Spleen (tissue), 11 donors: ENCODE data around the gene TBC1D2. TPM values are rescaled to one million over a fixed set of nuclear protein-coding genes. Genes with fewer than 3 reads are reported as not detected.

Source experiments
- DNase-seq: peaks from one replicate; pipeline ENCODE4 v3.0.0-alpha.2; 2020
- H3K27ac ChIP-seq, 8 donors: fragments of 200-600 bp; sonication (generic) in 7 of 8; 1 replicate in 4 of 8; 2 replicates in 4 of 8; pipeline versions ENCODE4 v1.5.0 to v1.8.0; 2016 to 2021; ENCODE audit warnings: inconsistent platforms in 4 of 8, mild to moderate bottlenecking in 4 of 8, moderate library complexity in 1 of 8
- H3K27me3 ChIP-seq, 7 donors: fragments of 200-600 bp; sonication (generic) in 6 of 7; replicated peaks in 1 of 7; 1 replicate in 4 of 7; 2 replicates in 3 of 7; pipeline versions ENCODE4 v1.5.0 to v1.8.0; 2016 to 2021; ENCODE audit warnings: inconsistent platforms in 3 of 7, mild to moderate bottlenecking in 1 of 7
- H3K36me3 ChIP-seq, 6 donors: fragments of 200-600 bp; sonication (generic) in 5 of 6; 1 replicate in 4 of 6; 2 replicates in 2 of 6; pipeline versions ENCODE4 v1.5.0 to v1.8.0; 2016 to 2021; ENCODE audit warnings: inconsistent platforms in 2 of 6
- H3K4me1 ChIP-seq, 6 donors: fragments of 200-600 bp; sonication (generic) in 5 of 6; 1 replicate in 3 of 6; 2 replicates in 3 of 6; pipeline versions ENCODE4 v1.5.0 to v1.8.0; 2016 to 2021; ENCODE audit warnings: inconsistent platforms in 3 of 6
- H3K4me3 ChIP-seq, 8 donors: fragments of 200-600 bp; sonication (generic) in 7 of 8; 1 replicate in 4 of 8; 2 replicates in 4 of 8; pipeline versions ENCODE4 v1.5.0 to v1.8.0; 2016 to 2021; ENCODE audit warnings: inconsistent platforms in 4 of 8, mild to moderate bottlenecking in 4 of 8, moderate library complexity in 2 of 8
- H3K9me3 ChIP-seq, 8 donors: fragments of 200-600 bp; sonication (generic) in 7 of 8; 1 replicate in 4 of 8; 2 replicates in 4 of 8; pipeline versions ENCODE4 v1.5.0 to v1.8.0; 2016 to 2021; ENCODE audit warnings: inconsistent platforms in 4 of 8
- CTCF ChIP-seq, 11 experiments: fragments of 200-600 bp in 7 of 11; fragments of 450-650 bp in 4 of 11; sonication (generic) in 4 of 11; IDR thresholded peaks in 8 of 11; conservative IDR thresholded peaks in 3 of 11; 1 replicate in 7 of 11; 2 replicates in 4 of 11; pipeline versions ENCODE4 v1.4.0 to v1.8.0; 2016 to 2021; ENCODE audit warnings: antibody characterized with exemption in 11 of 11, inconsistent platforms in 4 of 11, mild to moderate bottlenecking in 1 of 11
- POLR2A ChIP-seq, 3 donors: fragments of 450-650 bp; IDR thresholded peaks; one replicate each; pipeline ENCODE4 v1.5.1; 2017; ENCODE audit warnings: antibody characterized with exemption in 3 of 3, mild to moderate bottlenecking in 1 of 3
- POLR2AphosphoS5 ChIP-seq, 3 donors: sonication (generic); formaldehyde crosslinking; IDR thresholded peaks; one replicate each; pipeline ENCODE4 v1.5.1; 2017; ENCODE audit warnings: antibody characterized with exemption in 3 of 3
- WGBS, 5 donors: extraction: QIAGEN DNeasy Blood & Tissue Kit in 3 of 5; methylation state at CpG; one replicate each; pipeline versions ENCODE4 v1.1.5 to v1.1.7; 2013 to 2018; 5-methylcytosine and 5-hydroxymethylcytosine counted together
- intact Hi-C: fragments of 100-400 bp; cut with DNase I; formaldehyde crosslinking; loops from one replicate; pipeline ENCODE4 v1.15.0; 2023; ENCODE audit warnings: low total_unique reads
- polyA plus RNA-seq, 3 donors: library from polyadenylated mRNA; stranded (reverse); fragments of 200-250 nt; gene quantifications; one replicate each; pipeline ENCODE4 v1.2.1, GENCODE V29; 2013
- total RNA-seq, 7 donors: library from RNA; depleted of rRNA in 3 of 7; stranded (reverse); fragments of >200 nt in 3 of 7; fragmentation: NEBNext Ultra II Directional in 4 of 7; extraction: Animal tissue kit (Norgen Biotek cat#: 25700) in 4 of 7; gene quantifications; one replicate each; pipeline versions ENCODE4 v1.1.0 to v1.2.1, GENCODE V29; 2016 to 2021
- donor health status: healthy with polysubstance abuse.
- donor health status: DM: no; HTN: no; CAD: no; lungs with moderate emphysema.
- donor health status: DM: no; HTN: no; CAD: no.
- donor health status: Bipolar disorder and iron deficiency.
- donor health status: healthy.
- donor health status: DM: no; HTN: no; CAD: no.
- donor health status: DM: yes; HTN: yes; CAD: no.

Gene TBC1D2
- total and polyA plus RNA-seq, 10 donors = 2.7 to 27.2 (median 12.4) TPM

GRCh38 chr9:98208635-98209034, 46.8 kb downstream of the TBC1D2 start:
- H3K27ac ChIP-seq = no peak overlapping the region
- H3K9me3 ChIP-seq = no peaks in the 10 kb centered on the region
- TF ChIP-seq POLR2A (IDR thresholded peaks at IDR 0.05) (no peak), POLR2AphosphoS5 (IDR thresholded peaks at IDR 0.05) (peak in 1 of 3 donors; percentile 31)
- WGBS, 5 donors = 94 to 100% (median 96%) methylated on average over 18 to 20 of the region's 20 CpGs
- no peak overlapping the region for H3K4me3 ChIP-seq
- H3K27me3 ChIP-seq = no peaks in the 10 kb centered on the region
- H3K36me3 ChIP-seq = peaks cover 0 to 87% (median 21%) of the 10 kb centered on the region in 6 donors
- no peak for DNase-seq
- H3K4me1 ChIP-seq = peaks cover 0 to 14% (median 6%) of the 10 kb centered on the region in 6 donors
- intact Hi-C loops = loop anchor here (10.0 kb wide), 1 partner anchor 46 kb away; the partner anchor contains the start of gene TBC1D2

- Histone ChIP-seq H3K36me3 (peaks cover 0 to 87% (median 17%) of the 10 kb centered on the region in 6 donors), H3K27me3 (no peaks in the 10 kb centered on the region), H3K4me1 (peaks cover 0 to 14% (median 6%) of the 10 kb centered on the region in 6 donors), H3K9me3 (no peaks in the 10 kb centered on the region), H3K4me3 (no peak overlapping the region), H3K27ac (no peak overlapping the region)
- 83 to 93% (median 89%) methylated on average over 4 of the region's 4 CpGs for WGBS, 5 donors
- intact Hi-C loops = loop anchor here (10.0 kb wide), 1 partner anchor 47 kb away; the partner anchor contains the start of gene TBC1D2
- DNase-seq = no peak
- TF ChIP-seq POLR2A (IDR thresholded peaks at IDR 0.05) (no peak), CTCF (IDR thresholded peaks at IDR 0.05 in 8 of 11, conservative IDR thresholded peaks at IDR 0.05 in 3 of 11) (no peak)
Observed at GRCh38 chr9:98207606-98208005, 47.8 kb downstream of the TBC1D2 start.

GRCh38 chr9:98206754-98207153, 48.7 kb downstream of the TBC1D2 start:
- intact Hi-C loops = loop anchor here (10.0 kb wide), 1 partner anchor 48 kb away; the partner anchor contains the start of gene TBC1D2
- H3K9me3 ChIP-seq = no peaks in the 10 kb centered on the region
- no peaks in the 10 kb centered on the region for H3K27me3 ChIP-seq
- DNase-seq = no peak
- WGBS, 5 donors = 23 to 69% (median 61%) methylated on average over 2 of the region's 2 CpGs
- peaks cover 0 to 14% (median 6%) of the 10 kb centered on the region in 6 donors for H3K4me1 ChIP-seq
- H3K4me3 ChIP-seq = no peak overlapping the region
- TF ChIP-seq CTCF (IDR thresholded peaks at IDR 0.05 in 8 of 11, conservative IDR thresholded peaks at IDR 0.05 in 3 of 11) = no peak
- TF ChIP-seq POLR2AphosphoS5 (IDR thresholded peaks at IDR 0.05) = no peak
- TF ChIP-seq POLR2A (IDR thresholded peaks at IDR 0.05) = no peak
- peaks cover 0 to 87% (median 17%) of the 10 kb centered on the region in 6 donors for H3K36me3 ChIP-seq
- no peak overlapping the region for H3K27ac ChIP-seq

GRCh38 chr9:98204692-98205091, 50.8 kb downstream of the TBC1D2 start:
- Histone ChIP-seq H3K27ac (no peak overlapping the region), H3K4me3 (no peak overlapping the region), H3K27me3 (no peaks in the 10 kb centered on the region), H3K4me1 (peaks cover 0 to 14% (median 6%) of the 10 kb centered on the region in 6 donors), H3K9me3 (no peaks in the 10 kb centered on the region), H3K36me3 (peaks cover 0 to 86% (median 15%) of the 10 kb centered on the region in 6 donors)
- intact Hi-C loops = loop anchor here (10.0 kb wide), 1 partner anchor 50 kb away; the partner anchor contains the start of gene TBC1D2
- DNase-seq = no peak
- WGBS, 5 donors = 64 to 75% (median 73%) methylated on average over 4 of the region's 4 CpGs
- TF ChIP-seq POLR2A (IDR thresholded peaks at IDR 0.05) = no peak
- TF ChIP-seq CTCF (IDR thresholded peaks at IDR 0.05 in 8 of 11, conservative IDR thresholded peaks at IDR 0.05 in 3 of 11) = no peak
- no peak for TF ChIP-seq POLR2AphosphoS5 (IDR thresholded peaks at IDR 0.05)
